IMR-90 (cell line): Measurements from ENCODE around the gene PRKAR1B. TPM values are rescaled to one million over a fixed set of nuclear protein-coding genes. Genes with fewer than 3 reads are reported as not detected.

Experiments
- ATAC-seq: fragments of 200-7000 bp; cut with Tn5 transposase; 2 replicates; pipeline ENCODE4 v1.9.1; 2020; ENCODE audit warnings: low read depth, mild to moderate bottlenecking, moderate library complexity
- BruUV-seq: library from RNA; stranded (reverse); fragments of 400-500 nt; replicated peaks from 2 replicates; lab custom pipeline; 2021; lab: Mats Ljungman, UMichigan
- CTCF ChIA-PET: fragments of 300-600 bp; formaldehyde crosslinking; extraction: SDS; loops from one replicate; lab custom pipeline; 2021; ENCODE audit warnings: antibody characterized with exemption; lab: Yijun Ruan, JAX
- POLR2A ChIA-PET: fragments of 300-600 bp; sonication (Branson Sonifier 250); formaldehyde crosslinking; loops from one replicate; lab custom pipeline; 2022; ENCODE audit warnings: antibody characterized with exemption; ENCODE audit not compliant: unreplicated experiment; lab: Charles Lee
- DNase-seq: peaks from one replicate; pipeline ENCODE4 v3.0.0; 2013
- H2AFZ ChIP-seq: replicated peaks from 2 replicates; pipeline ENCODE3; 2013; ENCODE audit warnings: low read length, mild to moderate bottlenecking; ENCODE audit not compliant: poor library complexity
- H2AK5ac ChIP-seq: 2 replicates; pipeline ENCODE4 v1.6.1; 2013; ENCODE audit warnings: low read depth, low read length, inconsistent platforms
- H2AK9ac ChIP-seq: replicated peaks from 2 replicates; pipeline ENCODE3; 2013; ENCODE audit warnings: mild to moderate bottlenecking, low read depth, low read length, moderate library complexity; ENCODE audit not compliant: poor library complexity
- H2BK120ac ChIP-seq: 2 replicates; pipeline ENCODE4 v1.6.1; 2013; ENCODE audit warnings: low read depth, low read length, inconsistent platforms
- H2BK15ac ChIP-seq: 3 replicates; pipeline ENCODE4 v1.6.1; 2013; ENCODE audit warnings: low read depth, low read length, inconsistent platforms
- H2BK20ac ChIP-seq: 2 replicates; pipeline ENCODE4 v1.6.1; 2013; ENCODE audit warnings: low read depth, mild to moderate bottlenecking, inconsistent platforms, low read length, moderate library complexity
- H2BK5ac ChIP-seq: 2 replicates; pipeline ENCODE4 v1.6.1; 2013; ENCODE audit warnings: mild to moderate bottlenecking, low read depth, low read length, inconsistent platforms; ENCODE audit not compliant: poor library complexity, severe bottlenecking
- H3K14ac ChIP-seq: replicated peaks from 2 replicates; pipeline ENCODE4 v1.6.1; 2013; ENCODE audit warnings: low read depth, low read length, inconsistent platforms
- H3K18ac ChIP-seq: 2 replicates; pipeline ENCODE4 v1.6.1; 2013; ENCODE audit warnings: low read depth, low read length, control low read depth
- H3K23ac ChIP-seq: 2 replicates; pipeline ENCODE4 v1.6.1; 2013; ENCODE audit warnings: low read depth, low read length, inconsistent platforms
- H3K27ac ChIP-seq: 2 replicates; pipeline ENCODE4 v1.5.1; 2013; ENCODE audit warnings: mild to moderate bottlenecking, control low read depth, low read length; ENCODE audit not compliant: insufficient read depth
- H3K27me3 ChIP-seq: 2 replicates; pipeline ENCODE4 v1.6.1; 2013; ENCODE audit warnings: low read length; ENCODE audit not compliant: control insufficient read depth, insufficient read depth
- H3K36me3 ChIP-seq: 2 replicates; pipeline ENCODE4 v1.6.1; 2013; ENCODE audit warnings: low read length, mixed read lengths; ENCODE audit not compliant: control insufficient read depth, insufficient read depth
- H3K4ac ChIP-seq: 2 replicates; pipeline ENCODE4 v1.6.1; 2013; ENCODE audit warnings: low read depth, low read length, inconsistent platforms
- H3K4me1 ChIP-seq: 2 replicates; pipeline ENCODE4 v1.6.1; 2013; ENCODE audit warnings: low read length, mixed read lengths; ENCODE audit not compliant: control insufficient read depth, insufficient read depth
- H3K4me2 ChIP-seq: 2 replicates; pipeline ENCODE4 v1.6.1; 2013; ENCODE audit warnings: low read depth, mild to moderate bottlenecking, control low read depth, low read length, moderate library complexity
- H3K4me3 ChIP-seq: 2 replicates; pipeline ENCODE4 v1.5.1; 2013; ENCODE audit warnings: low read depth, mild to moderate bottlenecking, control low read depth, low read length, moderate library complexity; ENCODE audit not compliant: insufficient read depth
- H3K56ac ChIP-seq: 2 replicates; pipeline ENCODE4 v1.6.1; 2013; ENCODE audit warnings: low read length, inconsistent platforms; ENCODE audit not compliant: insufficient read depth; ENCODE audit errors: extremely low read depth
- H3K79me1 ChIP-seq, 2 experiments: 2 replicates each; pipeline ENCODE4 v1.6.1; 2013; ENCODE audit warnings: low read length in 2 of 2, inconsistent platforms in 1 of 2, low read depth in 1 of 2
- H3K9ac ChIP-seq: 2 replicates; pipeline ENCODE4 v1.6.1; 2013; ENCODE audit warnings: low read depth, low read length, control low read depth
- H3K9me1 ChIP-seq: 2 replicates; pipeline ENCODE4 v1.6.1; 2013; ENCODE audit warnings: low read length, inconsistent platforms; ENCODE audit not compliant: insufficient read depth
- H3K9me3 ChIP-seq: 2 replicates; pipeline ENCODE4 v1.6.1; 2013; ENCODE audit warnings: low read length; ENCODE audit not compliant: control insufficient read depth, insufficient read depth
- H4K20me1 ChIP-seq: 2 replicates; pipeline ENCODE4 v1.6.1; 2013; ENCODE audit warnings: low read length, inconsistent platforms; ENCODE audit not compliant: insufficient read depth
- H4K5ac ChIP-seq: 2 replicates; pipeline ENCODE4 v1.6.1; 2013; ENCODE audit warnings: mild to moderate bottlenecking, low read depth, low read length, control low read depth
- H4K8ac ChIP-seq, 2 experiments: 2 replicates each; pipeline ENCODE4 v1.6.1; 2013; ENCODE audit warnings: low read depth in 2 of 2, low read length in 2 of 2, control low read depth in 1 of 2, inconsistent platforms in 1 of 2
- H4K91ac ChIP-seq: 2 replicates; pipeline ENCODE4 v1.6.1; 2013; ENCODE audit warnings: low read depth, low read length, inconsistent platforms; ENCODE audit not compliant: insufficient read depth
- BHLHE40 ChIP-seq: fragments of 150-350 bp; IDR thresholded peaks from 2 replicates; pipeline ENCODE4 v1.6.1; 2016; ENCODE audit warnings: mild to moderate bottlenecking, low read depth, low read length
- CEBPB ChIP-seq: IDR thresholded peaks from 2 replicates; pipeline ENCODE4 v1.6.1; 2012; ENCODE audit warnings: low read depth, low read length, improper control_type of control experiment
- CHD1 ChIP-seq: IDR thresholded peaks from 2 replicates; pipeline ENCODE4 v1.6.1; 2012; ENCODE audit warnings: low read depth, low read length, improper control_type of control experiment
- FOS ChIP-seq: fragments of 150-350 bp; IDR thresholded peaks from 2 replicates; pipeline ENCODE4 v1.6.1; 2016; ENCODE audit warnings: low read depth, low read length
- MAFK ChIP-seq: IDR thresholded peaks from 2 replicates; pipeline ENCODE4 v1.6.1; 2012; ENCODE audit warnings: low read depth, low read length, improper control_type of control experiment
- MAZ ChIP-seq: IDR thresholded peaks from 2 replicates; pipeline ENCODE4 v1.6.1; 2012; ENCODE audit warnings: low read depth, mild to moderate bottlenecking, low read length, improper control_type of control experiment, moderate library complexity, borderline replicate concordance
- MXI1 ChIP-seq: IDR thresholded peaks from 2 replicates; pipeline ENCODE4 v1.6.1; 2012; ENCODE audit warnings: low read depth, mild to moderate bottlenecking, low read length, moderate library complexity, borderline replicate concordance
- NFE2L2 ChIP-seq: fragments of 150-350 bp; IDR thresholded peaks from 2 replicates; pipeline ENCODE4 v1.6.1; 2016; ENCODE audit warnings: low read depth, mild to moderate bottlenecking, low read length
- POLR2A ChIP-seq: IDR thresholded peaks from 2 replicates; pipeline ENCODE4 v1.6.1; 2012; ENCODE audit warnings: mild to moderate bottlenecking, low read depth, low read length
- RAD21 ChIP-seq: IDR thresholded peaks from 2 replicates; pipeline ENCODE4 v1.6.1; 2012; ENCODE audit warnings: low read length, improper control_type of control experiment
- RCOR1 ChIP-seq: IDR thresholded peaks from 2 replicates; pipeline ENCODE4 v1.6.1; 2012; ENCODE audit warnings: mild to moderate bottlenecking, low read length, improper control_type of control experiment; ENCODE audit not compliant: insufficient replicate concordance
- RFX5 ChIP-seq: IDR thresholded peaks from 2 replicates; pipeline ENCODE4 v1.8.0; 2012; ENCODE audit warnings: low read depth, mild to moderate bottlenecking, low read length, moderate library complexity
- SMC3 ChIP-seq: fragments of 150-350 bp; IDR thresholded peaks from 2 replicates; pipeline ENCODE4 v1.6.1; 2016; ENCODE audit warnings: low read depth, mild to moderate bottlenecking, antibody characterized with exemption, low read length, moderate library complexity
- WGBS, 2 experiments: methylation state at CpG; one replicate each; pipeline versions ENCODE4 v1.1.5 to v1.1.7; 2013; ENCODE audit warnings: missing lambda C conversion rate in 2 of 2; ENCODE audit not compliant: insufficient read length in 1 of 2; ENCODE audit errors: extremely low coverage in 2 of 2; 5-methylcytosine and 5-hydroxymethylcytosine counted together
- dilution Hi-C: fragments of 300-500 bp; cut with HindIII; formaldehyde crosslinking; loops from one replicate; pipeline ENCODE4 v1.14.3; 2018; ENCODE audit warnings: low sequenced_read_pairs; ENCODE audit not compliant: unreplicated experiment
- in situ Hi-C: fragments of 300-500 bp; cut with MboI; formaldehyde crosslinking; loops from 3 replicates; pipeline ENCODE4 v1.14.3; 2019; ENCODE audit warnings: low sequenced_read_pairs, inconsistent platforms, mixed read lengths
- intact Hi-C: fragments of 100-400 bp; cut with micrococcal nuclease; formaldehyde crosslinking; loops from 2 replicates; pipeline ENCODE4 v1.10.0; 2022
- polyA plus RNA-seq, 3 experiments: library from polyadenylated mRNA; depleted of rRNA; stranded (reverse); fragments of >200 nt; gene quantifications; 2 replicates each; pipeline ENCODE4 v1.2.3, GENCODE V29; 2012; ENCODE audit warnings: low replicate concordance in 1 of 3
- total RNA-seq: library from RNA; depleted of rRNA; stranded (reverse); fragments of >200 nt; gene quantifications from 2 replicates; pipeline ENCODE4 v1.2.3, GENCODE V29; 2012
- TF ChIP-seq, protein P1 (sequence below): fragments of 150-350 bp; IDR thresholded peaks from 2 replicates; pipeline ENCODE4 v1.6.1; 2017; ENCODE audit warnings: mild to moderate bottlenecking, antibody characterized with exemption, low read length, low read depth
- TF ChIP-seq, protein P2 (sequence below): conservative IDR thresholded peaks from 2 replicates; pipeline ENCODE4 v1.5.1; 2012; ENCODE audit warnings: mild to moderate bottlenecking, low read depth, low read length, improper control_type of control experiment
- TF ChIP-seq, protein P3 (sequence below): fragments of 150-350 bp; IDR thresholded peaks from 2 replicates; pipeline ENCODE4 v1.6.1; 2016; ENCODE audit warnings: low read depth, mild to moderate bottlenecking, low read length, moderate library complexity, borderline replicate concordance

Gene PRKAR1B
- total and polyA plus RNA-seq, 2 of the 4 experiments (the other 2 are of a cell fraction), result 15.2 to 20.2 TPM

DNA sequence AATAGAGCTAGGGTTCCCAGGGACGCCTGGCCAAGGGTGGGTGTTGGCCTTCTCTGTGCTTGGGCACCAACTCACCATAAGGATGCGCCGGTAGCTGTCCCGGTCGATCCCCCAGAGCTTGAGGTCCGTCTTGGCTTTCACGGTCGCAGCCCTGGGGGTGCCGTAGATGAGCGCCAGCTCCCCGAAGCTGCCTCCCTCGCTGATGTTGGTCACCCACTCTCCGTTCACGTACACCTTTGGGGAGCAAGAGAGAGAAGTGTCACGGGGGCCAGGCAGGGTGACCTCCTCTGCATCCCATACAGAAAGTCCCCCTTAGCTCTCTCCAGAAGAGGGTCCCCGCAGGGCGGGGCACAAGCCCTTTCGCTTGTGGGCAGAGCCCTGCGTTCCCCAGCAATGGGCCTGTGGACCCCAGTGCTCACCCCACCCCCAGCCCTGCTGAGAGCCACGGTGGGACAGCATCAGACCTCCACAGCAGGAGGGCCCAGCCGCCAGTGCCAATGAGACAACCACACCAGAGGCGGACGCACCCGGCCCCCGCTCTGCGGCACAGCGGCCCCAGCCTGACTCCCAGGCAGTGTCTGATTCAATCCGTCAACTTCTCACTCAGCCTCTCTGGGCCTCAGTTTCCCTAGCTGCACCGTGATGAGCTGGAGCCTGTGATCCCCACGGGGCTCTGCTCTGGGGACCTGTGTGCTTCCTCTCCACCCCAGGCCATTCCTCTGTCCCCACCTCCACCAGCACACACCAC, 130.8 kb downstream of the PRKAR1B start:
- H2BK120ac ChIP-seq, result no peak overlapping the region
- no peak overlapping the region for H2BK15ac ChIP-seq
- H4K91ac ChIP-seq, result no peak overlapping the region
- no peak overlapping the region for H3K4me2 ChIP-seq
- H4K8ac ChIP-seq, result no peak overlapping the region
- no peak overlapping the region for H3K18ac ChIP-seq
- H3K36me3 ChIP-seq, result no peaks in the 10 kb centered on the region; the same call in 1 of the 2 replicates
- no peak overlapping the region for H3K9ac ChIP-seq
- H4K20me1 ChIP-seq, result no peaks in the 10 kb centered on the region
- dilution Hi-C loops, result no loop called here
- no peak for TF ChIP-seq MAZ
- TF ChIP-seq SMC3, result no peak
- no peak for TF ChIP-seq NFE2L2
- no peak for TF ChIP-seq BHLHE40
- TF ChIP-seq CEBPB, result no peak
- no peak for TF ChIP-seq MXI1
- TF ChIP-seq, protein P1, sequence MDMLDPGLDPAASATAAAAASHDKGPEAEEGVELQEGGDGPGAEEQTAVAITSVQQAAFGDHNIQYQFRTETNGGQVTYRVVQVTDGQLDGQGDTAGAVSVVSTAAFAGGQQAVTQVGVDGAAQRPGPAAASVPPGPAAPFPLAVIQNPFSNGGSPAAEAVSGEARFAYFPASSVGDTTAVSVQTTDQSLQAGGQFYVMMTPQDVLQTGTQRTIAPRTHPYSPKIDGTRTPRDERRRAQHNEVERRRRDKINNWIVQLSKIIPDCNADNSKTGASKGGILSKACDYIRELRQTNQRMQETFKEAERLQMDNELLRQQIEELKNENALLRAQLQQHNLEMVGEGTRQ, result no peak
- TF ChIP-seq CHD1, result no peak
- TF ChIP-seq RAD21, result no peak
- no peak for TF ChIP-seq POLR2A
- TF ChIP-seq FOS, result no peak
- no peak for TF ChIP-seq RFX5
- TF ChIP-seq, protein P2, sequence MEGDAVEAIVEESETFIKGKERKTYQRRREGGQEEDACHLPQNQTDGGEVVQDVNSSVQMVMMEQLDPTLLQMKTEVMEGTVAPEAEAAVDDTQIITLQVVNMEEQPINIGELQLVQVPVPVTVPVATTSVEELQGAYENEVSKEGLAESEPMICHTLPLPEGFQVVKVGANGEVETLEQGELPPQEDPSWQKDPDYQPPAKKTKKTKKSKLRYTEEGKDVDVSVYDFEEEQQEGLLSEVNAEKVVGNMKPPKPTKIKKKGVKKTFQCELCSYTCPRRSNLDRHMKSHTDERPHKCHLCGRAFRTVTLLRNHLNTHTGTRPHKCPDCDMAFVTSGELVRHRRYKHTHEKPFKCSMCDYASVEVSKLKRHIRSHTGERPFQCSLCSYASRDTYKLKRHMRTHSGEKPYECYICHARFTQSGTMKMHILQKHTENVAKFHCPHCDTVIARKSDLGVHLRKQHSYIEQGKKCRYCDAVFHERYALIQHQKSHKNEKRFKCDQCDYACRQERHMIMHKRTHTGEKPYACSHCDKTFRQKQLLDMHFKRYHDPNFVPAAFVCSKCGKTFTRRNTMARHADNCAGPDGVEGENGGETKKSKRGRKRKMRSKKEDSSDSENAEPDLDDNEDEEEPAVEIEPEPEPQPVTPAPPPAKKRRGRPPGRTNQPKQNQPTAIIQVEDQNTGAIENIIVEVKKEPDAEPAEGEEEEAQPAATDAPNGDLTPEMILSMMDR, result no peak
- TF ChIP-seq MAFK, result no peak
- no peak for TF ChIP-seq RCOR1
- TF ChIP-seq, protein P3, sequence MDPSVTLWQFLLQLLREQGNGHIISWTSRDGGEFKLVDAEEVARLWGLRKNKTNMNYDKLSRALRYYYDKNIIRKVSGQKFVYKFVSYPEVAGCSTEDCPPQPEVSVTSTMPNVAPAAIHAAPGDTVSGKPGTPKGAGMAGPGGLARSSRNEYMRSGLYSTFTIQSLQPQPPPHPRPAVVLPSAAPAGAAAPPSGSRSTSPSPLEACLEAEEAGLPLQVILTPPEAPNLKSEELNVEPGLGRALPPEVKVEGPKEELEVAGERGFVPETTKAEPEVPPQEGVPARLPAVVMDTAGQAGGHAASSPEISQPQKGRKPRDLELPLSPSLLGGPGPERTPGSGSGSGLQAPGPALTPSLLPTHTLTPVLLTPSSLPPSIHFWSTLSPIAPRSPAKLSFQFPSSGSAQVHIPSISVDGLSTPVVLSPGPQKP, result no peak
- in situ Hi-C loops, result no loop called here
- no peak overlapping the region for H3K27ac ChIP-seq
- CTCF ChIA-PET, result no interaction called here
- POLR2A ChIA-PET, result no interaction called here
- no peak overlapping the region for H2BK5ac ChIP-seq
- no peak overlapping the region for H3K56ac ChIP-seq
- H3K23ac ChIP-seq, result no peak overlapping the region
- no peak overlapping the region for H3K14ac ChIP-seq
- no peak overlapping the region for H2BK20ac ChIP-seq
- no peak overlapping the region for H2AFZ ChIP-seq
- H3K79me1 ChIP-seq, result no peaks in the 10 kb centered on the region
- no peaks in the 10 kb centered on the region for H3K4me1 ChIP-seq
- H3K27me3 ChIP-seq, result no peaks in the 10 kb centered on the region; the same call in 1 of the 2 replicates
- intact Hi-C loops, result no loop called here
- no peak for DNase-seq
- H3K9me3 ChIP-seq, result peaks cover 5% of the 10 kb centered on the region
- 92% methylated on average over 19 of the region's 30 CpGs; no CpG with 5 or more reads in 1 of the 2 experiments for WGBS, 2 experiments
- no TSS peak for BruUV-seq
- no peak for ATAC-seq
- no peak overlapping the region for H4K5ac ChIP-seq
- no peak overlapping the region for H2AK9ac ChIP-seq
- no peak overlapping the region for H2AK5ac ChIP-seq
- H3K4ac ChIP-seq, result no peak overlapping the region
- no peak overlapping the region for H3K4me3 ChIP-seq
- no peaks in the 10 kb centered on the region for H3K9me1 ChIP-seq
